KOPT-K1 (cell line): ENCODE data around the gene ANGPTL2.

Source experiments
- H3K27ac ChIP-seq: fragments of 200-600 bp; sonication (generic); 2 replicates; pipeline ENCODE4 v1.5.1; 2016; ENCODE audit warnings: antibody characterized with exemption, mild to moderate bottlenecking, low read depth, low read length; ENCODE audit not compliant: poor library complexity, severe bottlenecking
- H3K36me3 ChIP-seq: fragments of 200-600 bp; sonication (generic); 2 replicates; pipeline ENCODE4 v1.5.1; 2017; ENCODE audit warnings: antibody characterized with exemption, mild to moderate bottlenecking, low read length, moderate library complexity; ENCODE audit not compliant: insufficient read depth
- H3K9me3 ChIP-seq: fragments of 200-600 bp; sonication (generic); 2 replicates; pipeline ENCODE4 v1.5.1; 2017; ENCODE audit warnings: antibody characterized with exemption, low read length, mild to moderate bottlenecking; ENCODE audit not compliant: insufficient read depth, poor library complexity, severe bottlenecking

Gene ANGPTL2

GRCh38 chr9:127162046-127162863 is 39.8 kb upstream of the ANGPTL2 start:
- peak overlapping the region; percentile 97 for H3K27ac ChIP-seq
- no peaks in the 10 kb centered on the region for H3K36me3 ChIP-seq
- no peaks in the 10 kb centered on the region for H3K9me3 ChIP-seq

GRCh38 chr9:127161081-127161624 is 38.7 kb upstream of the ANGPTL2 start:
- H3K27ac ChIP-seq: peak overlapping the region; percentile 97
- no peaks in the 10 kb centered on the region for H3K36me3 ChIP-seq

GRCh38 chr9:127159949-127160610 is 37.6 kb upstream of the ANGPTL2 start:
- Histone ChIP-seq H3K27ac (peak overlapping the region; percentile 97), H3K9me3 (no peaks in the 10 kb centered on the region), H3K36me3 (no peaks in the 10 kb centered on the region)

More at GRCh38 chr9:127161081-127161624, 38.7 kb upstream of the ANGPTL2 start:
- no peaks in the 10 kb centered on the region for H3K9me3 ChIP-seq

- Histone ChIP-seq H3K27ac (peak overlapping the region; percentile 97), H3K36me3 (no peaks in the 10 kb centered on the region), H3K9me3 (no peaks in the 10 kb centered on the region)
Observed at GRCh38 chr9:127159325-127159801, 36.9 kb upstream of the ANGPTL2 start.

- Histone ChIP-seq H3K36me3 (no peaks in the 10 kb centered on the region), H3K27ac (peak overlapping the region; percentile 97), H3K9me3 (no peaks in the 10 kb centered on the region)
Observed at GRCh38 chr9:127158786-127159324, 36.4 kb upstream of the ANGPTL2 start.

GRCh38 chr9:127155314-127155960 is 33.0 kb upstream of the ANGPTL2 start:
- Histone ChIP-seq H3K27ac (peak overlapping the region; percentile 53), H3K36me3 (no peaks in the 10 kb centered on the region), H3K9me3 (no peaks in the 10 kb centered on the region)

- Histone ChIP-seq H3K27ac (peak overlapping the region; percentile 53), H3K9me3 (no peaks in the 10 kb centered on the region), H3K36me3 (no peaks in the 10 kb centered on the region)
Observed at GRCh38 chr9:127154390-127155191, 32.2 kb upstream of the ANGPTL2 start.

- no peaks in the 10 kb centered on the region for H3K36me3 ChIP-seq
- H3K27ac ChIP-seq: peak overlapping the region; percentile 53
- H3K9me3 ChIP-seq: no peaks in the 10 kb centered on the region
Observed at GRCh38 chr9:127154003-127154389, 31.6 kb upstream of the ANGPTL2 start.

- Histone ChIP-seq H3K9me3 (no peaks in the 10 kb centered on the region), H3K36me3 (no peaks in the 10 kb centered on the region), H3K27ac (peak overlapping the region; percentile 53)
Observed at GRCh38 chr9:127153501-127153900, 31.1 kb upstream of the ANGPTL2 start.

GRCh38 chr9:127149463-127150390 is 27.3 kb upstream of the ANGPTL2 start:
- H3K27ac ChIP-seq: no peak overlapping the region

GRCh38 chr9:127149010-127149409 is 26.6 kb upstream of the ANGPTL2 start:
- Histone ChIP-seq H3K9me3 (no peaks in the 10 kb centered on the region), H3K36me3 (no peaks in the 10 kb centered on the region), H3K27ac (no peak overlapping the region)

More at GRCh38 chr9:127149463-127150390, 27.3 kb upstream of the ANGPTL2 start:
- Histone ChIP-seq H3K36me3 (no peaks in the 10 kb centered on the region), H3K9me3 (no peaks in the 10 kb centered on the region)

GRCh38 chr9:127148014-127148413 is 25.6 kb upstream of the ANGPTL2 start:
- no peak overlapping the region for H3K27ac ChIP-seq
- no peaks in the 10 kb centered on the region for H3K36me3 ChIP-seq
- H3K9me3 ChIP-seq: no peaks in the 10 kb centered on the region

- Histone ChIP-seq H3K9me3 (no peaks in the 10 kb centered on the region), H3K36me3 (no peaks in the 10 kb centered on the region)
Observed at GRCh38 chr9:127147251-127147650, 24.8 kb upstream of the ANGPTL2 start.

More at GRCh38 chr9:127147251-127147650, 24.8 kb upstream of the ANGPTL2 start:
- H3K27ac ChIP-seq: no peak overlapping the region
